Activated CD8-positive, alpha-beta T cell treated with anti-CD3 and anti-CD28 coated beads, Interleukin-2, amount 10 ng/mL, durations not matched to agents 7 days and 5 days (primary cell): ENCODE measurements around the gene SLC7A14. TPM values are rescaled to one million over a fixed set of nuclear protein-coding genes. Genes with fewer than 3 reads are reported as not detected.
"Not testable (repeated sequence)": the region's sequence is repeated elsewhere in the genome, so short reads cannot be mapped to it uniquely, and the experiment has no call there.

Experiments
- ATAC-seq: fragments of 150-1000 bp; cut with Tn5 transposase; one replicate; pipeline ENCODE4 v1.10.0; 2021; ENCODE audit warnings: moderate library complexity
- CTCF ChIA-PET: fragments of 350-600 bp; sonication (Branson Sonifier 250); formaldehyde crosslinking; loops from one replicate; lab custom pipeline; 2021; ENCODE audit warnings: antibody characterized with exemption; lab: Charles Lee
- POLR2A ChIA-PET: fragments of 350-600 bp; sonication (Branson Sonifier 250); formaldehyde crosslinking; loops from one replicate; lab custom pipeline; 2021; ENCODE audit warnings: antibody characterized with exemption; lab: Charles Lee
- DNase-seq: peaks from one replicate; pipeline ENCODE4 v3.0.0-alpha.2; 2020
- H3K27ac Mint-ChIP-seq: one replicate; pipeline ENCODE4 v1.8.0; 2021; ENCODE audit warnings: mild to moderate bottlenecking, mixed read lengths
- H3K27me3 Mint-ChIP-seq: one replicate; pipeline ENCODE4 v1.8.0; 2021; ENCODE audit warnings: low read depth, mixed read lengths
- H3K36me3 Mint-ChIP-seq: one replicate; pipeline ENCODE4 v1.8.0; 2021; ENCODE audit warnings: low read depth, mixed read lengths
- H3K4me1 Mint-ChIP-seq: one replicate; pipeline ENCODE4 v1.8.0; 2021; ENCODE audit warnings: low read depth, mixed read lengths
- H3K4me3 Mint-ChIP-seq: one replicate; pipeline ENCODE4 v1.8.0; 2021; ENCODE audit warnings: mild to moderate bottlenecking, mixed read lengths
- H3K9me3 Mint-ChIP-seq: one replicate; pipeline ENCODE4 v1.8.0; 2022; ENCODE audit warnings: mixed read lengths; ENCODE audit not compliant: insufficient read depth
- total RNA-seq, 2 experiments: library from RNA; stranded (reverse); gene quantifications; one replicate each; pipeline ENCODE4 v1.2.3, GENCODE V29; 2021

Gene SLC7A14
- total RNA-seq, 2 experiments from 2014 or later, result not detected

- H3K4me3 Mint-ChIP-seq, result no peak overlapping the region
- H3K36me3 Mint-ChIP-seq, result no peaks in the 10 kb centered on the region
- CTCF ChIA-PET, result no interaction called here
- peaks cover 44% of the 10 kb centered on the region for H3K27me3 Mint-ChIP-seq
- ATAC-seq (no peak), DNase-seq (no peak)
- POLR2A ChIA-PET, result no interaction called here
- no peaks in the 10 kb centered on the region for H3K4me1 Mint-ChIP-seq
- H3K9me3 Mint-ChIP-seq, result no peaks in the 10 kb centered on the region
- no peak overlapping the region for H3K27ac Mint-ChIP-seq
Measured at GRCh38 chr3:170585008-170585936, 603 bp downstream of the SLC7A14 start.

GRCh38 chr3:170584585-170585007, 1.3 kb downstream of the SLC7A14 start:
- Mint-ChIP-seq H3K4me3 (no peak overlapping the region), H3K4me1 (no peaks in the 10 kb centered on the region), H3K27ac (no peak overlapping the region), H3K9me3 (no peaks in the 10 kb centered on the region), H3K27me3 (peaks cover 44% of the 10 kb centered on the region), H3K36me3 (no peaks in the 10 kb centered on the region)
- ChIA-PET POLR2A (no interaction called here), CTCF (interaction anchor here (0.6 to 0.8 kb wide), 2 partner anchors 163 to 171 kb away, joined by 3 read pairs; no protein-coding TSS in a partner anchor)
- DNase-seq (peak; percentile 72), ATAC-seq (peak; percentile 78)

GRCh38 chr3:170579646-170580045, 6.2 kb downstream of the SLC7A14 start:
- Mint-ChIP-seq H3K27ac (no peak overlapping the region), H3K27me3 (peaks cover 24% of the 10 kb centered on the region), H3K36me3 (no peaks in the 10 kb centered on the region), H3K4me3 (no peak overlapping the region), H3K9me3 (no peaks in the 10 kb centered on the region), H3K4me1 (no peaks in the 10 kb centered on the region)
- ChIA-PET POLR2A (no interaction called here), CTCF (no interaction called here)
- DNase-seq (no peak), ATAC-seq (no peak)

GRCh38 chr3:170572665-170573253, 13.1 kb downstream of the SLC7A14 start:
- H3K27me3 Mint-ChIP-seq, result peaks cover 11% of the 10 kb centered on the region
- H3K36me3 Mint-ChIP-seq, result no peaks in the 10 kb centered on the region
- POLR2A ChIA-PET, result no interaction called here
- CTCF ChIA-PET, result interaction anchor here (1.1 kb wide), 1 partner anchor 238 kb away, joined by 3 read pairs; no protein-coding TSS in a partner anchor
- DNase-seq, result no peak
- no peaks in the 10 kb centered on the region for H3K9me3 Mint-ChIP-seq
- no peak overlapping the region for H3K27ac Mint-ChIP-seq
- no peak for ATAC-seq
- H3K4me3 Mint-ChIP-seq, result no peak overlapping the region
- H3K4me1 Mint-ChIP-seq, result no peaks in the 10 kb centered on the region

- H3K27me3 Mint-ChIP-seq, result not testable (repeated sequence)
Measured at GRCh38 chr3:170567598-170567997, 18.3 kb downstream of the SLC7A14 start.

GRCh38 chr3:170566413-170566812, 19.5 kb downstream of the SLC7A14 start:
- Mint-ChIP-seq H3K9me3 (no peaks in the 10 kb centered on the region), H3K4me3 (no peak overlapping the region), H3K27ac (no peak overlapping the region), H3K36me3 (no peaks in the 10 kb centered on the region), H3K27me3 (peaks cover 8% of the 10 kb centered on the region), H3K4me1 (peaks cover 8% of the 10 kb centered on the region)
- ChIA-PET POLR2A (no interaction called here), CTCF (no interaction called here)
- DNase-seq (no peak), ATAC-seq (no peak)

More at GRCh38 chr3:170567598-170567997, 18.3 kb downstream of the SLC7A14 start:
- H3K4me3 Mint-ChIP-seq, H3K27ac Mint-ChIP-seq, CTCF ChIA-PET, POLR2A ChIA-PET, ATAC-seq, H3K36me3 Mint-ChIP-seq, DNase-seq, H3K9me3 Mint-ChIP-seq, H3K4me1 Mint-ChIP-seq: not testable (repeated sequence)

- peaks cover 14% of the 10 kb centered on the region for H3K27me3 Mint-ChIP-seq
- ChIA-PET POLR2A (no interaction called here), CTCF (no interaction called here)
- no peaks in the 10 kb centered on the region for H3K9me3 Mint-ChIP-seq
- ATAC-seq, result no peak
- H3K27ac Mint-ChIP-seq, result no peak overlapping the region
- no peaks in the 10 kb centered on the region for H3K36me3 Mint-ChIP-seq
- no peak for DNase-seq
- no peak overlapping the region for H3K4me3 Mint-ChIP-seq
- peaks cover 10% of the 10 kb centered on the region for H3K4me1 Mint-ChIP-seq
Measured at GRCh38 chr3:170565495-170565894, 20.4 kb downstream of the SLC7A14 start.

- CTCF ChIA-PET, result interaction anchor here (1.5 kb wide), 1 partner anchor 151 kb away, joined by 3 read pairs; no protein-coding TSS in a partner anchor
- POLR2A ChIA-PET, result no interaction called here
Measured at GRCh38 chr3:170564664-170565063, 21.2 kb downstream of the SLC7A14 start.

GRCh38 chr3:170563712-170564423, 22.0 kb downstream of the SLC7A14 start:
- ChIA-PET CTCF (interaction anchor here (1.5 kb wide), 1 partner anchor 150 kb away, joined by 3 read pairs; no protein-coding TSS in a partner anchor), POLR2A (interaction anchor here (0.6 kb wide), 1 partner anchor 133 kb away, joined by 3 read pairs; no protein-coding TSS in a partner anchor)
- Mint-ChIP-seq H3K9me3 (no peaks in the 10 kb centered on the region), H3K4me1 (peaks cover 10% of the 10 kb centered on the region), H3K27ac (no peak overlapping the region), H3K4me3 (no peak overlapping the region), H3K36me3 (no peaks in the 10 kb centered on the region), H3K27me3 (peaks cover 22% of the 10 kb centered on the region)
- ATAC-seq, result no peak
- no peak for DNase-seq

More at GRCh38 chr3:170564664-170565063, 21.2 kb downstream of the SLC7A14 start:
- Mint-ChIP-seq H3K27me3 (peaks cover 19% of the 10 kb centered on the region), H3K4me1 (peaks cover 10% of the 10 kb centered on the region), H3K36me3 (no peaks in the 10 kb centered on the region), H3K4me3 (no peak overlapping the region), H3K27ac (no peak overlapping the region), H3K9me3 (no peaks in the 10 kb centered on the region)
- DNase-seq, result no peak
- ATAC-seq, result no peak

GRCh38 chr3:170562080-170562479, 23.8 kb downstream of the SLC7A14 start:
- no peaks in the 10 kb centered on the region for H3K36me3 Mint-ChIP-seq
- DNase-seq (no peak), ATAC-seq (no peak)
- H3K4me3 Mint-ChIP-seq, result no peak overlapping the region
- peaks cover 31% of the 10 kb centered on the region for H3K27me3 Mint-ChIP-seq
- H3K9me3 Mint-ChIP-seq, result no peaks in the 10 kb centered on the region
- H3K27ac Mint-ChIP-seq, result no peak overlapping the region
- H3K4me1 Mint-ChIP-seq, result peaks cover 10% of the 10 kb centered on the region
- ChIA-PET CTCF (no interaction called here), POLR2A (no interaction called here)

- no peak for DNase-seq
- no peak overlapping the region for H3K27ac Mint-ChIP-seq
- H3K36me3 Mint-ChIP-seq, result no peaks in the 10 kb centered on the region
- H3K4me1 Mint-ChIP-seq, result peaks cover 10% of the 10 kb centered on the region
- peaks cover 35% of the 10 kb centered on the region for H3K27me3 Mint-ChIP-seq
- ATAC-seq, result no peak
- H3K4me3 Mint-ChIP-seq, result no peak overlapping the region
- CTCF ChIA-PET, result no interaction called here
- POLR2A ChIA-PET, result no interaction called here
- H3K9me3 Mint-ChIP-seq, result no peaks in the 10 kb centered on the region
Measured at GRCh38 chr3:170560717-170561382, 25.0 kb downstream of the SLC7A14 start.
